ENCODE measurements around the gene PACC1. TPM values are rescaled to one million over a fixed set of nuclear protein-coding genes. Genes with fewer than 3 reads are reported as not detected.

PACC1 gene
- total RNA-seq = 10 to 100 TPM in 1 of 2 donors, 1 to 10 TPM in 1; 5.3 to 16.4 TPM

DNA sequence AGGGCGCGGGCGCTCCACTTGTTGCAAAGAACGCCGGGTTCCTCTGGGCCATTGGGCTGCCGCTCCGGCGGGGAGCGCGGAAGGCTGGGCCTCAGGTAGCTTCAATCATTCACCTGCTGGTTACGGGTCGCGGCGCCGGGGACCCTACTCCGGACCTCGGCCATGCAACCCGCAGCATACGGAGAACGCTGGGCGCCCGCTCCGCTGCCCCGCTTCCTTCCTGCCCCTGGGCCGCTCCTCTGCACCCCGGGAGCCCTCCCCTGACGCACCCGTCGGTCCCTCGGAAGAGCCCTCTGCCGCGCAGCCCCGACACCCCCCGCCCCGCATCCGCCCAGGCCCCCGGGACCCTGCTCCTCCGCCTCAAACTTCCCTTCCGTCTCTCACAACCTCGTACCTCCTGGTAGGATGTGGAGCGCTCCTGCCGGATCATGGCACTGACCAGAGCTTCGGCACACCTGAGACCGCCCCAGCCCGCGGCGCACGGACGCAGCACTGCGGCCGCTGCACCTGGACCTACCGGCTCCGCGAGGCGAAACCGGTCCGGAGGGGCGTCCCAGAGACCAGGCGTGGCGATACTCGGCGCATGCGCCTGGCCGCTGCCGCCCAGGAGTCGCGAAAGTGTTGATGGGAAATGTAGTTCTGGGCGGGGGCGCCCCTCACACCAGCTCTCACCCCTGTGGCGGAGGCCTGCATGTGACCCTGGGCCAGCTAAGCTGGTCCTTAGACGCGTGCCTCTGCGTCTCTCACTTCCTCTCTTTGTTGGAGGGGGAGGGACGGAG lies at the start of gene PACC1:
Gene PACC1 (minus strand): TSS at position 559 of the 779 bp plus-strand sequence. CDS start 129 bp downstream, at position 430.
- Mint-ChIP-seq H3K27me3 (no peaks in the 10 kb centered on the region), H3K36me3 (ENCODE audit: low read depth) (peaks cover 25% of the 10 kb centered on the region), H3K9me3 (no peaks in the 10 kb centered on the region), H3K4me1 (peaks cover 19% of the 10 kb centered on the region), H3K4me3 (peak within 1 kb of the TSS; percentile 95), H3K27ac (peak within 1 kb of the TSS; percentile 93)
- peak; percentile 96 for ATAC-seq (replicated peaks)

- Mint-ChIP-seq H3K4me1 (no peaks in the 10 kb centered on the region), H3K36me3 (ENCODE audit: low read depth) (no peaks in the 10 kb centered on the region), H3K9me3 (no peaks in the 10 kb centered on the region), H3K4me3 (no peak overlapping the region), H3K27me3 (no peaks in the 10 kb centered on the region), H3K27ac (no peak overlapping the region)
- no peak for ATAC-seq (replicated peaks)
Observed at GRCh38 chr1:212463565-212464285, 49.0 kb upstream of the PACC1 start.

GRCh38 chr1:212461916-212462660 lies 47.4 kb upstream of the PACC1 start:
- H3K27ac Mint-ChIP-seq = no peak overlapping the region
- no peaks in the 10 kb centered on the region for H3K27me3 Mint-ChIP-seq
- no peak for ATAC-seq (replicated peaks)
- H3K36me3 Mint-ChIP-seq (ENCODE audit: low read depth) = no peaks in the 10 kb centered on the region
- H3K4me1 Mint-ChIP-seq = no peaks in the 10 kb centered on the region
- H3K9me3 Mint-ChIP-seq = no peaks in the 10 kb centered on the region
- H3K4me3 Mint-ChIP-seq = no peak overlapping the region

DNA sequence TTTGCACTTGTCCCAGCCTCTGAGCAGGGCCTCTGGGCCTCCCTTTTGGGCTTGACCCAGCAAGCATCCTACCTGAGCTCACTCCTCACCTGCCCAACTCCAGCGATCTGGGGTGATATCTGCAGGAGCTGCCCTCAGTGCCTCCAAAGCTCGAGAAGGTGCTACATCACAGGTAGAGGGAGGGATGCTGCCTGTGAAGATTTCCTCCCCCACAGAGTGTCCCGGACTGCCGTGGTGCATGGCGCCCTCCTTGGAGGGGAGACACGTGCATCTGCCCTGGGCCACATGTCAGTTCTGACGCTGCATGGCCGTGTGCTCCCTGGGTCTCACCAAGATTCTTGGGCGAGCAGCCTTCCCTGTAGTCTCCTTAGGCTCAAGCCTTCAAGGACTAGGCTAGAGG lies 45.7 kb upstream of the PACC1 start:
- Mint-ChIP-seq H3K27ac (no peak overlapping the region), H3K27me3 (no peaks in the 10 kb centered on the region), H3K4me3 (no peak overlapping the region), H3K9me3 (no peaks in the 10 kb centered on the region), H3K4me1 (no peaks in the 10 kb centered on the region), H3K36me3 (ENCODE audit: low read depth) (no peaks in the 10 kb centered on the region)
- ATAC-seq (replicated peaks) = no peak

GRCh38 chr1:212459656-212460055 lies 45.0 kb upstream of the PACC1 start:
- Mint-ChIP-seq H3K4me1 (no peaks in the 10 kb centered on the region), H3K36me3 (ENCODE audit: low read depth) (no peaks in the 10 kb centered on the region), H3K9me3 (no peaks in the 10 kb centered on the region), H3K27me3 (no peaks in the 10 kb centered on the region), H3K4me3 (no peak overlapping the region), H3K27ac (no peak overlapping the region)
- no peak for ATAC-seq (replicated peaks)

GRCh38 chr1:212458817-212459216 lies 44.1 kb upstream of the PACC1 start:
- H3K27me3 Mint-ChIP-seq = no peaks in the 10 kb centered on the region
- H3K27ac Mint-ChIP-seq = no peak overlapping the region

DNA sequence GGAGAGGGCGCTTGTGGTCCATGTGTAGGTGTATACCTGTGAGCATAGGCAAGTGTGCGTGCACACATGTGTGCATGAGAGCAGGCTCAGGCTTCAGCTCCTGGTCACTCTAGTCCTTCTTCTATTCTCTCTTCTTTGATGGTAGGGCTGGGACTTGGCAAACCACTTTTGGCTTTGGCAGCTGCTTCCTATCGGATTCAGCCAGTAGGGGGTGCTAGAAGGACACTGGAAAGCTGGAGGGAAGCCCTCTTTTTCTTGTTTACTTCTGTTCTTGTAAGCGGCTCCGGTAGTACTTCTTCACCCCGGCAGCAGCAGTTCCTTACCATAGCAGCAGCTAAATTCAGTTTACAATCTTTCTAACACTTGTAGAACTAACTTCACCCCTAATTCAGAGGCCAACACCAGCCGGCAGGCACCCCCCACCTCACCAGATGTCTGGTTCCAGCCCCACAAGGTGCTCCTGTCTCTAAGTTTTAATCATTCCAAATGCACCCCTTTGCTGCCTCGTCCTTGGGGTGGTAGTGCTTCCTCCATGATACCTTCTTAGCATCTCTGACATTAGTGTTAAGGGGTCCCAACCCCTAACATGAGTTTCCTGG lies 43.2 kb upstream of the PACC1 start:
- Mint-ChIP-seq H3K27ac (no peak overlapping the region), H3K36me3 (ENCODE audit: low read depth) (no peaks in the 10 kb centered on the region), H3K9me3 (no peaks in the 10 kb centered on the region), H3K4me3 (no peak overlapping the region), H3K4me1 (no peaks in the 10 kb centered on the region), H3K27me3 (no peaks in the 10 kb centered on the region)
- peak; percentile 31 for ATAC-seq (replicated peaks)

More at GRCh38 chr1:212458817-212459216, 44.1 kb upstream of the PACC1 start:
- H3K4me1 Mint-ChIP-seq = no peaks in the 10 kb centered on the region
- ATAC-seq (replicated peaks) = no peak
- no peaks in the 10 kb centered on the region for H3K36me3 Mint-ChIP-seq (ENCODE audit: low read depth)
- H3K4me3 Mint-ChIP-seq = no peak overlapping the region
- H3K9me3 Mint-ChIP-seq = no peaks in the 10 kb centered on the region

DNA sequence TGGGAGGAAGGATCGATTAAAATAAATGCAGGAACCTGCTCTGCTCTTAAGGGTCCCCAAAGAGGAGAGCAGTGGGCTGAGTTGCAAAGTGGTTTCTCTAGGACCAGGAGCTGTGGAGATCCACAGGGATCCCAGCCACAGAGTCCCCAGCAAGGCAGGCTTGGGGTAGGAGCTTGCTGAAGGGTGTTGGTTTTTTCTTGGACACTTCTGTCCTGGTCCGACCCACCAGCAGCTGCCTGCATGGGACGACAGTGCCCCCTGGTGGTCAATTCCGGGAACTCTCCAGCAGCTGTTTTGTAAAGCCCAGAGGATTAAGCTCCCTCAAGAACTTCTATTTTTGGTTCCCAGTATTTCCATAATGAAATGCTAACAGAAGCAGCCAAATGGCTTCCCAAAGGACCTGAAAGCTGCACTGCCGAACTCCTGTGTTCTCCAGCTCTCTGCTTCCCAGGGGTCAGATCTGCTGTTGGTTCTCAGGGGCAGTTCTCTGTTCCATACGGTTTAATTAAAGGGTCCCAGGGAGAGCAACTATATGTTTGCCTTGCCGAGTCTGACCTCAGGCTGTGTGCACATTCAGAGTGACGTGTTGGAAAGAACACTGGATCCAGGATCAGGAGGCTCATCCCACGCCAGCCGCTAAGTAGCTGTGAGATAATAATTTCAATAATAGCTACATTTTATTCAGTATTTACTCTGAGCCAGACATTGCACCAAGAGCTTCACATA lies 41.3 kb upstream of the PACC1 start:
- Mint-ChIP-seq H3K9me3 (no peaks in the 10 kb centered on the region), H3K27me3 (no peaks in the 10 kb centered on the region), H3K27ac (no peak overlapping the region)

DNA sequence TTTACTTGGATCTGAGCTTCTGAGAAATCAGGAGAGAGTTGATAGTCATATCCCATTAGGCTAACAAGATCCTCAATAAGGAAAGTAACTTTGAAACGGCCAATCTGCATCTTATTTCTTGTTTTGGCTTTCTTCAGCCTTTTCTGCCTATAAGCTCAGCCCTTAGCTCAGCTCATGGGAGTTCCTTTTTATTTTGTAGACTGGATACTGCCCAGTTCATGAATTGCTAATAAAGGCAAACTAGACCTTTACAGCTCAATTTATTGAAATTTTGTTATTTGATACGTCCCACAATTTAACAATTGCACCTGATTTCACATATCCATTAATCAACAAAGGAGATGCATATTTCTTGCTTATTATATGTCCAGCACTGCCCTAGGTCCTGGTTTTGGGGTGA lies 40.7 kb upstream of the PACC1 start:
- no peaks in the 10 kb centered on the region for H3K36me3 Mint-ChIP-seq (ENCODE audit: low read depth)
- H3K27ac Mint-ChIP-seq = no peak overlapping the region
- H3K9me3 Mint-ChIP-seq = no peaks in the 10 kb centered on the region
- no peak for ATAC-seq (replicated peaks)
- H3K27me3 Mint-ChIP-seq = no peaks in the 10 kb centered on the region
- H3K4me3 Mint-ChIP-seq = no peak overlapping the region
- H3K4me1 Mint-ChIP-seq = peaks cover 4% of the 10 kb centered on the region

More for the DNA sequence above, 41.3 kb upstream of the PACC1 start:
- H3K4me3 Mint-ChIP-seq = no peak overlapping the region
- no peaks in the 10 kb centered on the region for H3K36me3 Mint-ChIP-seq (ENCODE audit: low read depth)
- peak; percentile 75 for ATAC-seq (replicated peaks)
- peaks cover 4% of the 10 kb centered on the region for H3K4me1 Mint-ChIP-seq

GRCh38 chr1:212454741-212455140 lies 40.1 kb upstream of the PACC1 start:
- ATAC-seq (replicated peaks) = no peak
- no peaks in the 10 kb centered on the region for H3K9me3 Mint-ChIP-seq
- H3K36me3 Mint-ChIP-seq (ENCODE audit: low read depth) = no peaks in the 10 kb centered on the region

DNA sequence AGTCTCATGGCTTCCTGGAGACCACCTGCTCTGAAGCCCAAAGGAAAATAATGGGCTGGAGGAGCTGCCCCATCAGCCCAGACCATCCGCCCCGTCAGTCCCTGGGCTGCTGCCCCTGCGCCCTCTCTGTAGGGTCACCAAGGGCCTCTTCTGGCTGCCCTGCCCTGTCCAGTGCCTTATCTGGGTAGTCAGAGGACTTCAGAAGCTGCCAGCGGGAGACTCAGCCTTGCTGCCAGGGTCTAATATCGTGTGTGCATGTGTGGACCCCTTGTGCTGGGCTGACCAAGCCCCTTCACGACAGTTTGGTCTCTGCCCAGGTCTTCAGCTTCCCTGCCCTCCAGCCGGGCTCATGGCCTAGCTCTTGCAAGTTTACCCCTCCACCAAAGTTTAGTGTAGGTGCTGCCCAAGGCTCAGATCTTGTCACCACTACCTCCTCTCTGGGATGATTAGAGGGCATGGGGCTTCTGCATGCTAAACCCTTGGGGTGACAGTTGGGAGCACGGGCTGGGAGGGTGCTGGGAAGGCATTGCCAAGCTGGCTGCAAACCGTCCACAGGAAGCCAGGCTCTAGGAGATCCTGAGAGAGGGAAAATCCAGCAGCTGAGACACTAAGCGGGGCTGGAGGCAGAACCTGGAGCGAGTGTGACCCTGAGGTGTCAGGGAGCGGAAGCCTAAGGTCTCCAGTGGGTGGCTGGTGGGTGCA lies 38.6 kb upstream of the PACC1 start:
- Mint-ChIP-seq H3K27me3 (no peaks in the 10 kb centered on the region), H3K9me3 (no peaks in the 10 kb centered on the region), H3K4me1 (peaks cover 4% of the 10 kb centered on the region), H3K4me3 (no peak overlapping the region), H3K36me3 (ENCODE audit: low read depth) (no peaks in the 10 kb centered on the region), H3K27ac (no peak overlapping the region)
- no peak for ATAC-seq (replicated peaks)

More at GRCh38 chr1:212454741-212455140, 40.1 kb upstream of the PACC1 start:
- Mint-ChIP-seq H3K4me1 (peaks cover 4% of the 10 kb centered on the region), H3K4me3 (no peak overlapping the region), H3K27ac (no peak overlapping the region), H3K27me3 (no peaks in the 10 kb centered on the region)

DNA sequence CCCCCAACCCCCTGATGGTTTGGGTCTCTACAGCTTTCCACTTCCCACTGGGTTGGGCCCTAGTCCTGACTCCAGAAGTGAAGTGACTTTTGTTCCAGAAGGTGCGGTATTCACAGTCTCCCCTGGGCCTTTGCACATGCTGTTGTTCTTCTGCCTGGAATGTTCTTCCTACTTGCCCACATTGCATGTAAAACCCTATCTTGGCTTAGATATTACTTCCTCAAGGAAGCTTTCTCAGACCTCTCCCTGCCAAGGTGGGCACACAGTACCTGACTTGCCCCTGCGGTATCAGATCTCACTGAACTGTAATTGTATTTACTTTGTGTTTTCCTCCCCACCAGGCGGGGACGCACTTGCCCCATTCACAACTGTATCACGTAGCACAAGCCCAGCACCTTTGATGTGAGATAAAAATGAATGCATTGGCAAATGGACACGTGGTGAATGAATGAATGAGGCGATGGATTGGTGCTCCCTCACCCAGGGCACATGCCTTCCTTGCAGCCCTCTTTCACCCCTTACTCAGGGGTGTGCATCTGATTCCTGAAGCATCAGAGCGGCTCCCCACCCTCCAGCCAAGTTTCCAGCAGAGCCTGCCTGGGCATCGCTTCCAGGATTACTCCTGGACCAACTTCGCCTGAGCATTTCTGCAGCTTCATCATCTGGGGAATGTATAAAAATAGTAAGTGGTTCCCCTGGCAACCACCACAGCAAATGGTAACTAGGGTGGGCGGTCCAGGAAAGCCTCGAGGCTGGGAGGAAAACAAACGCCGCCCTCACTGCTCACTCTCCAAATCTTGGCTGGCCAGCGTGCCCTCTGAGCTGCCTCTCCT lies 37.9 kb upstream of the PACC1 start:
- no peaks in the 10 kb centered on the region for H3K36me3 Mint-ChIP-seq (ENCODE audit: low read depth)
- ATAC-seq (replicated peaks) = no peak
- no peak overlapping the region for H3K27ac Mint-ChIP-seq
- no peak overlapping the region for H3K4me3 Mint-ChIP-seq
- H3K4me1 Mint-ChIP-seq = peaks cover 4% of the 10 kb centered on the region
- H3K27me3 Mint-ChIP-seq = no peaks in the 10 kb centered on the region
- H3K9me3 Mint-ChIP-seq = no peaks in the 10 kb centered on the region

All from activated T-helper 17 cell treated with anti-CD3 and anti-CD28 coated beads, Interleukin-2, amount 50 U/mL, for 72 hours (primary cell).